HG03196 (cell line): ENCODE results near the gene IER3IP1.
"Not testable (repeated sequence)": the region's sequence is repeated elsewhere in the genome, so short reads cannot be mapped to it uniquely, and the experiment has no call there.

ENCODE experiments used
- ATAC-seq: cut with Tn5 transposase; IDR thresholded peaks from one replicate; pipeline ENCODE4 v1.9.1; 2021; ENCODE audit not compliant: unreplicated experiment

Gene IER3IP1

GRCh38 chr18:47175898-47176575, at the start of gene IER3IP1:
Gene IER3IP1, minus strand, starts transcription at chr18:47176364. Its CDS starts 87 bp downstream, at chr18:47176277.
- ATAC-seq, result peak; percentile 80

- ATAC-seq, result no peak
Measured at GRCh38 chr18:47215554-47216138, 39.5 kb upstream of the IER3IP1 start.

- ATAC-seq, result no peak
Measured at GRCh38 chr18:47209171-47209570, 33.0 kb upstream of the IER3IP1 start.

- ATAC-seq, result no peak
Measured at GRCh38 chr18:47206945-47207637, 30.9 kb upstream of the IER3IP1 start.

GRCh38 chr18:47204908-47205522, 28.9 kb upstream of the IER3IP1 start:
- ATAC-seq, result no peak

GRCh38 chr18:47203626-47204464, 27.7 kb upstream of the IER3IP1 start:
- ATAC-seq, result no peak

GRCh38 chr18:47195961-47196360, 19.8 kb upstream of the IER3IP1 start:
- not testable (repeated sequence) for ATAC-seq

- ATAC-seq, result no peak
Measured at GRCh38 chr18:47191961-47192360, 15.8 kb upstream of the IER3IP1 start.

GRCh38 chr18:47187721-47188120, 11.6 kb upstream of the IER3IP1 start:
- ATAC-seq, result no peak

- ATAC-seq, result no peak
Measured at GRCh38 chr18:47184419-47185050, 8.4 kb upstream of the IER3IP1 start.

GRCh38 chr18:47182156-47182555, 6.0 kb upstream of the IER3IP1 start:
- not testable (repeated sequence) for ATAC-seq

- no peak for ATAC-seq
Measured at GRCh38 chr18:47180765-47181164, 4.6 kb upstream of the IER3IP1 start.

GRCh38 chr18:47179520-47179919, 3.4 kb upstream of the IER3IP1 start:
- no peak for ATAC-seq

- ATAC-seq, result peak; percentile 6
Measured at GRCh38 chr18:47175283-47175897, 774 bp downstream of the IER3IP1 start.

GRCh38 chr18:47174545-47175116, 1.5 kb downstream of the IER3IP1 start:
- ATAC-seq, result no peak

- ATAC-seq, result no peak
Measured at GRCh38 chr18:47172476-47172875, 3.7 kb downstream of the IER3IP1 start.

- ATAC-seq, result no peak
Measured at GRCh38 chr18:47168913-47169312, 7.3 kb downstream of the IER3IP1 start.

- ATAC-seq, result no peak
Measured at GRCh38 chr18:47168509-47168908, 7.7 kb downstream of the IER3IP1 start.

GRCh38 chr18:47166294-47166693, 9.9 kb downstream of the IER3IP1 start:
- no peak for ATAC-seq

GRCh38 chr18:47163241-47163640, 12.9 kb downstream of the IER3IP1 start:
- ATAC-seq, result peak; percentile 91
